ENCODE measurements around the gene EML6. TPM values are rescaled to one million over a fixed set of nuclear protein-coding genes. Genes with fewer than 3 reads are reported as not detected.

Gene EML6
- total RNA-seq, 1 donor from 2014 or later = 0.39 TPM

DNA sequence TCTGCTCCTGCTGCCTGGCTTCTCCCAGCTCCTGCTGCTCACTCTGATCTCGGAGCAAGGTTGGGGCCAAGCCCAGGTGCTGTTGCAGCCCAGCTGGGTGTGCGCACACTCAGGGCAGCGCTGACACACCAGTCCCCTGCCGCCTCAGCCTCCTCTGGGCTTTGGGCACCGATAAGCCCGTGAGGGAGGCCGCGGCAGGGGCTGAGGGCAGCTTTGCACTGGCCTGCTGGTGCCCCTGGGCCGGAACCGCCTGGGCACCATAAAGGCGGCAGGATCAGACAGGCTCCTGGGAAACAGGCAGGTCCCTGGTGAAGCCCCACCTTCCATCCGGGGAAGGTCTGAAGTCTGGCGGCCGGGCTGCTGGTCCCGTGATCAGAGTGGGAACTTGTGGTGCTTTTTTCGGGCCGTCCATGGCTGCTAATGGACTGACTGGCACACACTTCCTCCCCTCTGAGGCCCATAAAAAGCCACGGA lies 14.1 kb upstream of the EML6 start:
- H3K4me1 ChIP-seq = no peaks in the 10 kb centered on the region
- H3K27me3 ChIP-seq = no peaks in the 10 kb centered on the region
- no peak overlapping the region for H3K4me3 Mint-ChIP-seq
- H3K4me3 ChIP-seq = peak overlapping the region; percentile 30
- no peaks in the 10 kb centered on the region for H3F3A ChIP-seq (ENCODE audit: low read depth)
- peaks cover 4% of the 10 kb centered on the region for H3K27me3 Mint-ChIP-seq (ENCODE audit: insufficient read depth, low read depth)
- no peaks in the 10 kb centered on the region for H3K79me2 ChIP-seq (ENCODE audit: low read depth)
- peak overlapping the region; percentile 54 for H3K4me2 ChIP-seq
- no peaks in the 10 kb centered on the region for H3K9me3 Mint-ChIP-seq
- H3K9ac ChIP-seq = no peak overlapping the region
- H3K27ac ChIP-seq = no peak overlapping the region
- no peak for DNase-seq (ENCODE audit: low spot score)
- no peak overlapping the region for H3K27ac Mint-ChIP-seq
- H3K9me3 ChIP-seq (ENCODE audit: low read depth) = no peaks in the 10 kb centered on the region
- H3K4me1 Mint-ChIP-seq = no peaks in the 10 kb centered on the region
- H3K36me3 ChIP-seq = no peaks in the 10 kb centered on the region
- no peaks in the 10 kb centered on the region for H4K20me1 ChIP-seq (ENCODE audit: low read depth)
- H3K36me3 Mint-ChIP-seq = no peaks in the 10 kb centered on the region
- TF ChIP-seq EZH2 (IDR thresholded peaks at IDR 0.05) = no peak
- TF ChIP-seq, protein P1, sequence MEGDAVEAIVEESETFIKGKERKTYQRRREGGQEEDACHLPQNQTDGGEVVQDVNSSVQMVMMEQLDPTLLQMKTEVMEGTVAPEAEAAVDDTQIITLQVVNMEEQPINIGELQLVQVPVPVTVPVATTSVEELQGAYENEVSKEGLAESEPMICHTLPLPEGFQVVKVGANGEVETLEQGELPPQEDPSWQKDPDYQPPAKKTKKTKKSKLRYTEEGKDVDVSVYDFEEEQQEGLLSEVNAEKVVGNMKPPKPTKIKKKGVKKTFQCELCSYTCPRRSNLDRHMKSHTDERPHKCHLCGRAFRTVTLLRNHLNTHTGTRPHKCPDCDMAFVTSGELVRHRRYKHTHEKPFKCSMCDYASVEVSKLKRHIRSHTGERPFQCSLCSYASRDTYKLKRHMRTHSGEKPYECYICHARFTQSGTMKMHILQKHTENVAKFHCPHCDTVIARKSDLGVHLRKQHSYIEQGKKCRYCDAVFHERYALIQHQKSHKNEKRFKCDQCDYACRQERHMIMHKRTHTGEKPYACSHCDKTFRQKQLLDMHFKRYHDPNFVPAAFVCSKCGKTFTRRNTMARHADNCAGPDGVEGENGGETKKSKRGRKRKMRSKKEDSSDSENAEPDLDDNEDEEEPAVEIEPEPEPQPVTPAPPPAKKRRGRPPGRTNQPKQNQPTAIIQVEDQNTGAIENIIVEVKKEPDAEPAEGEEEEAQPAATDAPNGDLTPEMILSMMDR (IDR thresholded peaks at IDR 0.05) = no peak
- TF ChIP-seq EZH2phosphoT487 (IDR thresholded peaks at IDR 0.05) = no peak
- H2AFZ ChIP-seq (replicated peaks) = peak overlapping the region; percentile 80

DNA sequence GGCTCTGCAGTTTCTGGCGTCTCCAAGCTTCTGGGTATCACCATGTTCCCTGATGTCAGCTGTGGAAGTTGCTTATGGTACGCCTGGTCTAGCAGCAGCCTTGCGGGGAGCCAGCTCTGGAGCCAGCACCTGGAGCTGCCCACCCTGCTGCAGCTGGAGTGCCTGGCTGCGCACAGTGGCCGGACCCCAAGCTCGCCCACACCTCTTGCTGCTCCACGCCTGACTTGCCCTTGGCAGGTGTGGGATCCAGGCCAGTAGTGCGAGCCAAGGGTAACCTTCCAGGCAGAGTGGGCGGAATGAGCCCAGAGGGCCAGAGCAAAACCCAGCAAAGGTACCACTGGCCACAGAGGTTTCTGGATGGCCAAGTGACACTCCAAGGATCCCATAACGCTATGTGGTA lies 13.2 kb upstream of the EML6 start:
- H4K20me1 ChIP-seq (ENCODE audit: low read depth) = no peaks in the 10 kb centered on the region
- Mint-ChIP-seq H3K4me1 (no peaks in the 10 kb centered on the region), H3K9me3 (no peaks in the 10 kb centered on the region)

DNA sequence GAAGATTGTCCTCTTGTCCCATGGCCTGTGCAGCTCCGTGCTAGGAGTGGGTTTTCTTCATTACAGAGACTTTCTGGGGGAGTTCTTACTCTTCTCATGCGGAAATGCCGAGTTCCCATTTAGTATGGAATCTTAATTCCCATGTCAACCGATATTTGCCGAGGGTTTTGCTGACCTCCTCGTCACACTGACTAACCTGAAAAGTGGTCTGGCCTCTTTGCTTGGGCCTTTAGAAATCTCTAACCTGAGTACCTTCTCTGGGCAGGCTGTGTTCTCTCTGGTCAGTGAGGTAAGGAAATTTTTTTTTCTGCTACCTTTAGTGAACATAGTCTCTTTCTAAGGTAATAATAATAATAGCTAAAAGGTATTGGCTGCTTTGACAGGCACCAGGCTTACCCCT lies 10.9 kb upstream of the EML6 start:
- Mint-ChIP-seq H3K4me3 (no peak overlapping the region), H3K36me3 (no peaks in the 10 kb centered on the region), H3K27me3 (ENCODE audit: insufficient read depth, low read depth) (peaks cover 4% of the 10 kb centered on the region), H3K4me1 (no peaks in the 10 kb centered on the region), H3K27ac (no peak overlapping the region), H3K9me3 (no peaks in the 10 kb centered on the region)
- Histone ChIP-seq H2AFZ (replicated peaks) (no peak overlapping the region), H3K79me2 (ENCODE audit: low read depth) (no peaks in the 10 kb centered on the region), H3K9me3 (ENCODE audit: low read depth) (no peaks in the 10 kb centered on the region), H3F3A (ENCODE audit: low read depth) (no peaks in the 10 kb centered on the region), H3K4me3 (no peak overlapping the region), H3K9ac (no peak overlapping the region), H3K4me2 (no peak overlapping the region), H3K27ac (no peak overlapping the region), H3K27me3 (peaks cover 5% of the 10 kb centered on the region), H4K20me1 (ENCODE audit: low read depth) (no peaks in the 10 kb centered on the region), H3K4me1 (peaks cover 4% of the 10 kb centered on the region), H3K36me3 (no peaks in the 10 kb centered on the region)
- no peak for DNase-seq (ENCODE audit: low spot score)
- TF ChIP-seq, protein P1 (IDR thresholded peaks at IDR 0.05) = no peak
- TF ChIP-seq EZH2phosphoT487 (IDR thresholded peaks at IDR 0.05) = no peak
- TF ChIP-seq EZH2 (IDR thresholded peaks at IDR 0.05) = no peak

More for the DNA sequence above, 13.2 kb upstream of the EML6 start:
- Mint-ChIP-seq H3K36me3 (no peaks in the 10 kb centered on the region), H3K4me3 (no peak overlapping the region), H3K27ac (no peak overlapping the region), H3K27me3 (ENCODE audit: insufficient read depth, low read depth) (peaks cover 4% of the 10 kb centered on the region)
- Histone ChIP-seq H3K4me2 (no peak overlapping the region), H3K9me3 (ENCODE audit: low read depth) (no peaks in the 10 kb centered on the region), H3K27me3 (no peaks in the 10 kb centered on the region), H3K27ac (no peak overlapping the region), H3K36me3 (no peaks in the 10 kb centered on the region), H3K4me3 (no peak overlapping the region), H2AFZ (replicated peaks) (no peak overlapping the region), H3K9ac (no peak overlapping the region), H3F3A (ENCODE audit: low read depth) (no peaks in the 10 kb centered on the region), H3K79me2 (ENCODE audit: low read depth) (no peaks in the 10 kb centered on the region), H3K4me1 (peaks cover 4% of the 10 kb centered on the region)
- no peak for DNase-seq (ENCODE audit: low spot score)
- TF ChIP-seq EZH2 (IDR thresholded peaks at IDR 0.05) (no peak), EZH2phosphoT487 (IDR thresholded peaks at IDR 0.05) (no peak)
- TF ChIP-seq, protein P1 (IDR thresholded peaks at IDR 0.05) = no peak
